Measurements from ENCODE around the gene GNGT1. TPM values are rescaled to one million over a fixed set of nuclear protein-coding genes. Genes with fewer than 3 reads are reported as not detected.

GNGT1 gene
- total RNA-seq, 1 donor from 2014 or later: not detected

DNA sequence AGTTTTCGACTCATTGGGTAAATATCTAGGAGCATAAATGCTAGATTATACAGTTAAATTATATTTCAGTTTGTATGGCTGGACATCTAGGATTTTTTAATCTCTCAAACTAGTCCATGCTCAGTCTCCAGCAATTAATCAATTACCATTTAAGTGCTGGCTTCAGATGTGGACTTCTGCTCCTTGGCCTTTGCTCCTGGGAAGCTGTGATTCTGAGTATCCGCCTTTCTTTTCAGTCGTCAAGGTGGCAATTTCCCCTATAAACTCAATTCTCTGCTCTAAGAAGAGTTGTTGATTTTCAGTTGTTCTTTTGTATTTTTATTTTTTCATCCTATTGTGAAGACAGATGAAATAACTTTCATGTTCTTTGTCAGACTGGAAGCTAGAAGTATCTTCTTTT, 39.5 kb upstream of the GNGT1 start:
- no peaks in the 10 kb centered on the region for H3K36me3 ChIP-seq
- TF ChIP-seq POLR2AphosphoS5 (IDR thresholded peaks at IDR 0.05; ENCODE audit: insufficient read depth in 1 of 2, low read depth in 1 of 2) (no peak), POLR2A (IDR thresholded peaks at IDR 0.05) (no peak)
- TF ChIP-seq, protein P1, sequence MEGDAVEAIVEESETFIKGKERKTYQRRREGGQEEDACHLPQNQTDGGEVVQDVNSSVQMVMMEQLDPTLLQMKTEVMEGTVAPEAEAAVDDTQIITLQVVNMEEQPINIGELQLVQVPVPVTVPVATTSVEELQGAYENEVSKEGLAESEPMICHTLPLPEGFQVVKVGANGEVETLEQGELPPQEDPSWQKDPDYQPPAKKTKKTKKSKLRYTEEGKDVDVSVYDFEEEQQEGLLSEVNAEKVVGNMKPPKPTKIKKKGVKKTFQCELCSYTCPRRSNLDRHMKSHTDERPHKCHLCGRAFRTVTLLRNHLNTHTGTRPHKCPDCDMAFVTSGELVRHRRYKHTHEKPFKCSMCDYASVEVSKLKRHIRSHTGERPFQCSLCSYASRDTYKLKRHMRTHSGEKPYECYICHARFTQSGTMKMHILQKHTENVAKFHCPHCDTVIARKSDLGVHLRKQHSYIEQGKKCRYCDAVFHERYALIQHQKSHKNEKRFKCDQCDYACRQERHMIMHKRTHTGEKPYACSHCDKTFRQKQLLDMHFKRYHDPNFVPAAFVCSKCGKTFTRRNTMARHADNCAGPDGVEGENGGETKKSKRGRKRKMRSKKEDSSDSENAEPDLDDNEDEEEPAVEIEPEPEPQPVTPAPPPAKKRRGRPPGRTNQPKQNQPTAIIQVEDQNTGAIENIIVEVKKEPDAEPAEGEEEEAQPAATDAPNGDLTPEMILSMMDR (IDR thresholded peaks at IDR 0.05): no peak
- DNase-seq (ENCODE audit: extremely low spot score in 2 of 2): no peak
- intact Hi-C loops (cut with DNase I): no loop called here
- no peaks in the 10 kb centered on the region for H3K27me3 ChIP-seq
- no peak overlapping the region for H3K4me3 ChIP-seq
- no peaks in the 10 kb centered on the region for H3K9me3 ChIP-seq
- no peaks in the 10 kb centered on the region for H3K4me1 ChIP-seq
- no peak overlapping the region for H3K27ac ChIP-seq

DNA sequence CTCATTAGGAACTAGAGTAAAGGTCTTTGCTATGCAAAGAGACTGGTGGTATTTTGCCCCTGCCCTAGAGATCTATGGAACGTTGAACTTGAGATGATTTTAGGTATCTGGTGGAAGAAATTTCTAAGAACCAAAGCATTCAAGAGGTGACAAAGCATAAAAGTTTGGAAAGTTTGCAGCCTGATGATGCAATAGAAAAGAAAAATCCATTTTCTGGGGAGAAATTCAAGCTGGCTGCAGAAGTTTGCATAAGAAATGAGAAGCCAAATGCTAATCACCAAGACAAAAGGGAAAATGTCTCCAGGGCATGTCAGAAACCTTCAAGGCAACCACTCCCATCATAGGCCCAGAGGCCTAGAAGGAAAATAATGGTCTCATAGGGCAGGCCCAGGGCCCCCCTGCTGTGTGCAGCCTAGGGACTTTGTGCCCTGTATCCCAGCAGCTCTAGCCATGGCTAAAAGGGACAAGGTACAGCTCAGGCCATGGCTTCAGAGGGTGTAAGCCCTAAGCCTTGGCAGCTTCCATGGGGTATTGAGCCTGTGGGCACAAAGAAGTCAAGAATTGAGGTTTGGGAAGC, 32.3 kb upstream of the GNGT1 start:
- intact Hi-C loops (cut with DNase I): no loop called here
- Histone ChIP-seq H3K27ac (no peak overlapping the region), H3K4me1 (no peaks in the 10 kb centered on the region), H3K27me3 (no peaks in the 10 kb centered on the region), H3K4me3 (no peak overlapping the region), H3K9me3 (no peaks in the 10 kb centered on the region), H3K36me3 (no peaks in the 10 kb centered on the region)
- DNase-seq (ENCODE audit: extremely low spot score in 2 of 2): no peak
- TF ChIP-seq, protein P1 (IDR thresholded peaks at IDR 0.05): no peak
- TF ChIP-seq POLR2A (IDR thresholded peaks at IDR 0.05): no peak
- TF ChIP-seq POLR2AphosphoS5 (IDR thresholded peaks at IDR 0.05; ENCODE audit: insufficient read depth in 1 of 2, low read depth in 1 of 2): no peak

DNA sequence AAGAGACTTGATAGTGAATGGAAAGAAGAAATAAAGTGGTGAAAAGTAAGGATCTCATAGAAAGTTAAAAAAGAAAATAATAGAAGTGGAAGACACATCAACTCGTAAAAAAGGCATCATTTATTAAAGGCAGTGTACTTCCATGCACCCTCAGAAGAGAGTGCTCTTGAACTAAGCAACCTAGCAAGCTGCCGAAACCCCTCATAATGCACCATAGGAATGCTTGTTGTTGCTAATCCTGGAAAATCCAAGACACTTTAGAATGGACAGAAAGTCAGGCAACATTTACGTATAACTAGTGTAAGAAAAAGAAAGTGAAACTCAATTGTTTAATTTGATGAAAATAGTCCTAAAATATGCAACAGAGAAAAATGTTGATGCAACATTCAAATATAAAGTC, 28.6 kb upstream of the GNGT1 start:
- Histone ChIP-seq H3K9me3 (no peaks in the 10 kb centered on the region), H3K4me3 (no peak overlapping the region), H3K27me3 (no peaks in the 10 kb centered on the region), H3K27ac (no peak overlapping the region), H3K4me1 (no peaks in the 10 kb centered on the region), H3K36me3 (no peaks in the 10 kb centered on the region)
- TF ChIP-seq, protein P1 (IDR thresholded peaks at IDR 0.05): no peak
- TF ChIP-seq POLR2A (IDR thresholded peaks at IDR 0.05): no peak
- no peak for TF ChIP-seq POLR2AphosphoS5 (IDR thresholded peaks at IDR 0.05; ENCODE audit: insufficient read depth in 1 of 2, low read depth in 1 of 2)
- intact Hi-C loops (cut with DNase I): no loop called here
- no peak for DNase-seq (ENCODE audit: extremely low spot score in 2 of 2)

DNA sequence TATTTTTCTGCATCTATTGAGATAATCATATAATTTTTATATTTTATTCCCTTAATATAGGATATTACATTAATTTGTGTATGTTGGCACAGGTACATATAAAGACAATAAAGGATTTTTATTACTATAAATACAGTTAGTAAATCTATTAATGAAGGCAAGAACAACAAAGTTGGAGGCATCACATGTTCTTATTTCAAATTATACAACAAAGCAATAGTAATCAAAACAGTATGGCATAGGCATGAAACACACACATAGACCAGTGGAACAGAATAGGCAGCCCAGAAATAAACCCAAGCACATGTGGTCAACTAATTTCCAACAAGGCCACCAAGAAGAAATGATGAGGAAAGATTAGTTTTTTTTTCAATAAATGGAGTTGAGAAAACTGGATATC, 27.0 kb upstream of the GNGT1 start:
- no peak overlapping the region for H3K27ac ChIP-seq
- TF ChIP-seq POLR2A (IDR thresholded peaks at IDR 0.05) (no peak), POLR2AphosphoS5 (IDR thresholded peaks at IDR 0.05; ENCODE audit: insufficient read depth in 1 of 2, low read depth in 1 of 2) (no peak)
- TF ChIP-seq, protein P1 (IDR thresholded peaks at IDR 0.05): no peak
- H3K36me3 ChIP-seq: no peaks in the 10 kb centered on the region
- no peaks in the 10 kb centered on the region for H3K4me1 ChIP-seq
- H3K9me3 ChIP-seq: no peaks in the 10 kb centered on the region
- no peaks in the 10 kb centered on the region for H3K27me3 ChIP-seq
- intact Hi-C loops (cut with DNase I): no loop called here
- no peak for DNase-seq (ENCODE audit: extremely low spot score in 2 of 2)
- no peak overlapping the region for H3K4me3 ChIP-seq

DNA sequence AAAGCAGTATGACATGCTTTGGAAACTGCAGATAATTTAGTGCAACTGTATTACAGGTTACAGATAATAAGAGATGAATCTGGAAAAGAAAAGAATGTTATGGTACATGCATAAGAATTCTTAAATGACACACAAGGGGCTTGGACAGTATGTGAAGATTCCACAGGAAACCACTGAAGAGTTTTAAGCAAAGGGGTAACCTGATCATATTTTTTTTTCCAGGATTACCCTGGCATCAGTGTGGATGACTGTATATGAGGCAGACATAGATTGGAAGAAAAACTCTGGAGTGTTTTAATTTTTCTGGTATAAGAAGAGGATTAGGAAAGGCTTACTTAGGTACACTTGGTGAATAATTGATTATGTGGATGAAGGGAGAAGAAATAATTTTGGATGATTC, 23.9 kb upstream of the GNGT1 start:
- Histone ChIP-seq H3K27ac (no peak overlapping the region), H3K9me3 (no peaks in the 10 kb centered on the region), H3K27me3 (no peaks in the 10 kb centered on the region), H3K4me3 (no peak overlapping the region), H3K4me1 (no peaks in the 10 kb centered on the region), H3K36me3 (no peaks in the 10 kb centered on the region)
- TF ChIP-seq POLR2A (IDR thresholded peaks at IDR 0.05) (no peak), POLR2AphosphoS5 (IDR thresholded peaks at IDR 0.05; ENCODE audit: insufficient read depth in 1 of 2, low read depth in 1 of 2) (no peak)
- TF ChIP-seq, protein P1 (IDR thresholded peaks at IDR 0.05): no peak
- intact Hi-C loops (cut with DNase I): no loop called here
- DNase-seq (ENCODE audit: extremely low spot score in 2 of 2): no peak
